A673 (cell line): ENCODE measurements around the gene TMEM217. TPM values are rescaled to one million over a fixed set of nuclear protein-coding genes. Genes with fewer than 3 reads are reported as not detected.

Experiments
- BruUV-seq: library from RNA; stranded (reverse); fragments of 400-500 nt; replicated peaks from 2 replicates; lab custom pipeline; 2021; lab: Mats Ljungman, UMichigan
- CTCF ChIA-PET: fragments of 300-600 bp; sonication (Branson Sonifier 250); formaldehyde crosslinking; loops from one replicate; lab custom pipeline; 2022; ENCODE audit warnings: antibody characterized with exemption; lab: Charles Lee
- POLR2A ChIA-PET: fragments of 300-600 bp; sonication (Branson Sonifier 250); formaldehyde crosslinking; loops from one replicate; lab custom pipeline; 2022; ENCODE audit warnings: antibody characterized with exemption; ENCODE audit not compliant: low non-redundant PET; lab: Charles Lee
- DNase-seq: peaks from one replicate; pipeline ENCODE4 v3.0.0-alpha.2; 2015; ENCODE audit warnings: low spot score
- H3K27ac ChIP-seq: fragments of 200-600 bp; sonication (generic); 2 replicates; pipeline ENCODE4 v1.5.1; 2016; ENCODE audit warnings: mixed run types, low read depth, mild to moderate bottlenecking, mixed read lengths, antibody characterized with exemption, low read length; ENCODE audit not compliant: poor library complexity, severe bottlenecking
- H3K27me3 ChIP-seq: fragments of 200-600 bp; sonication (generic); replicated peaks from 2 replicates; pipeline ENCODE4 v1.6.1; 2017; ENCODE audit warnings: mixed run types, low read depth, mild to moderate bottlenecking, mixed read lengths, antibody characterized with exemption, low read length; ENCODE audit not compliant: insufficient read depth, poor library complexity
- H3K36me3 ChIP-seq: fragments of 200-600 bp; sonication (generic); 2 replicates; pipeline ENCODE4 v1.6.1; 2016; ENCODE audit warnings: mixed run types, mild to moderate bottlenecking, mixed read lengths, antibody characterized with exemption, low read length; ENCODE audit not compliant: insufficient read depth, poor library complexity, severe bottlenecking
- H3K4me1 ChIP-seq: fragments of 200-600 bp; sonication (generic); 2 replicates; pipeline ENCODE4 v1.6.1; 2017; ENCODE audit warnings: mixed run types, mild to moderate bottlenecking, mixed read lengths, antibody characterized with exemption, low read length; ENCODE audit not compliant: insufficient read depth, poor library complexity, severe bottlenecking
- H3K4me3 ChIP-seq: fragments of 200-600 bp; sonication (generic); 2 replicates; pipeline ENCODE4 v1.5.1; 2016; ENCODE audit warnings: low read depth, mixed run types, mild to moderate bottlenecking, mixed read lengths, low read length; ENCODE audit not compliant: poor library complexity, severe bottlenecking
- H3K9me3 ChIP-seq: fragments of 200-600 bp; sonication (generic); 2 replicates; pipeline ENCODE4 v1.6.1; 2016; ENCODE audit warnings: mixed run types, low read depth, mild to moderate bottlenecking, mixed read lengths, antibody characterized with exemption, low read length; ENCODE audit not compliant: poor library complexity, severe bottlenecking
- CTCF ChIP-seq: fragments of 300-800, 200-600 bp; sonication (generic); conservative IDR thresholded peaks from 2 replicates; pipeline ENCODE4 v1.5.1; 2017; ENCODE audit warnings: low read depth, mild to moderate bottlenecking, antibody characterized with exemption, low read length, moderate library complexity, mixed read lengths
- EZH2 ChIP-seq: fragments of 200-600 bp; sonication (generic); IDR thresholded peaks from 2 replicates; pipeline ENCODE4 v1.6.1; 2017; ENCODE audit warnings: borderline replicate concordance, low read depth, mild to moderate bottlenecking, mixed read lengths, antibody characterized with exemption, low read length; ENCODE audit not compliant: poor library complexity, severe bottlenecking
- intact Hi-C: fragments of 100-400 bp; cut with micrococcal nuclease; formaldehyde crosslinking; loops from one replicate; pipeline ENCODE4 v1.10.0; 2022; ENCODE audit not compliant: unreplicated experiment
- total RNA-seq: library from RNA; stranded (reverse); gene quantifications from 2 replicates; pipeline ENCODE4 v1.2.3, GENCODE V29; 2021

The TMEM217 gene
- total RNA-seq, 1 experiment from 2014 or later = 0.37 TPM

- intact Hi-C loops = no loop called here
- Histone ChIP-seq H3K36me3 (no peaks in the 10 kb centered on the region), H3K27ac (no peak overlapping the region), H3K27me3 (no peaks in the 10 kb centered on the region), H3K4me1 (no peaks in the 10 kb centered on the region), H3K9me3 (no peaks in the 10 kb centered on the region), H3K4me3 (no peak overlapping the region)
- BruUV-seq = no TSS peak
- TF ChIP-seq CTCF (no peak), EZH2 (no peak)
- no peak for DNase-seq
- ChIA-PET POLR2A (no interaction called here), CTCF (no interaction called here)
These were observed 48.0 kb upstream of the TMEM217 start for GRCh38 chr6:37305841-37306425.

GRCh38 chr6:37304766-37305165 lies 46.8 kb upstream of the TMEM217 start:
- Histone ChIP-seq H3K4me1 (no peaks in the 10 kb centered on the region), H3K4me3 (no peak overlapping the region), H3K36me3 (no peaks in the 10 kb centered on the region), H3K9me3 (no peaks in the 10 kb centered on the region), H3K27me3 (no peaks in the 10 kb centered on the region), H3K27ac (no peak overlapping the region)
- TF ChIP-seq EZH2 (no peak), CTCF (no peak)
- ChIA-PET CTCF (no interaction called here), POLR2A (no interaction called here)
- BruUV-seq = no TSS peak
- no peak for DNase-seq
- intact Hi-C loops = no loop called here

- H3K4me3 ChIP-seq = no peak overlapping the region
- DNase-seq = peak; percentile 58
- CTCF ChIA-PET = no interaction called here
- H3K4me1 ChIP-seq = no peaks in the 10 kb centered on the region
- intact Hi-C loops = no loop called here
- no peaks in the 10 kb centered on the region for H3K27me3 ChIP-seq
- POLR2A ChIA-PET = no interaction called here
- no TSS peak for BruUV-seq
- no peaks in the 10 kb centered on the region for H3K9me3 ChIP-seq
- TF ChIP-seq EZH2 = no peak
- peak; percentile 69 for TF ChIP-seq CTCF
- no peaks in the 10 kb centered on the region for H3K36me3 ChIP-seq
- no peak overlapping the region for H3K27ac ChIP-seq
These were observed 46.1 kb upstream of the TMEM217 start for GRCh38 chr6:37303891-37304503.
